K562 (cell line): ENCODE results near the gene YOD1. TPM values are rescaled to one million over a fixed set of nuclear protein-coding genes. Genes with fewer than 3 reads are reported as not detected.

Experiments
- CBFA2T3 ChIP-seq: fragments of 450-650 bp; IDR thresholded peaks from 2 replicates; pipeline ENCODE4 v1.6.1; 2017
- CBX1 ChIP-seq: sonication (generic); IDR thresholded peaks from 2 replicates; pipeline ENCODE4 v1.6.1; 2016; ENCODE audit warnings: antibody characterized with exemption, low read depth, mild to moderate bottlenecking
- E2F4 ChIP-seq: sonication (generic); formaldehyde crosslinking; IDR thresholded peaks from 2 replicates; pipeline ENCODE4 v1.8.0; 2022; ENCODE audit warnings: mild to moderate bottlenecking, low read depth, missing genetic modification reagents
- ETV6 ChIP-seq, 3 experiments: fragments of 150-350 bp in 1 of 3; sonication (generic) in 1 of 3; formaldehyde crosslinking in 1 of 3; IDR thresholded peaks; 2 replicates each; pipeline versions ENCODE4 v1.6.1 to v1.8.0; 2014 to 2022; ENCODE audit warnings: borderline replicate concordance in 2 of 3, low read depth in 2 of 3, antibody characterized with exemption in 1 of 3, low read length in 1 of 3, mild to moderate bottlenecking in 1 of 3, missing genetic modification reagents in 1 of 3
- HMG20B ChIP-seq: fragments of 250-450 bp; sonication (Bioruptor Pico); IDR thresholded peaks from 2 replicates; pipeline ENCODE4 v1.5.0; 2021; ENCODE audit warnings: mild to moderate bottlenecking
- HNRNPLL ChIP-seq: fragments of 200-400 bp; formaldehyde crosslinking; IDR thresholded peaks from 2 replicates; pipeline ENCODE4 v1.6.1; 2017; ENCODE audit warnings: low read length, low read depth, mild to moderate bottlenecking; ENCODE audit not compliant: poor library complexity, severe bottlenecking
- MAFG ChIP-seq: fragments of 450-650 bp; conservative IDR thresholded peaks from 2 replicates; pipeline ENCODE4 v1.6.1; 2016; ENCODE audit warnings: missing genetic modification characterization, missing compliant biosample characterization
- MTF1 ChIP-seq: fragments of 250-450 bp; sonication (Bioruptor Pico); IDR thresholded peaks from 2 replicates; pipeline ENCODE4 v1.9.0; 2021; ENCODE audit warnings: moderate library complexity, mild to moderate bottlenecking, inconsistent platforms, borderline replicate concordance
- NFXL1 ChIP-seq: fragments of 450-650 bp; formaldehyde crosslinking; IDR thresholded peaks from 2 replicates; pipeline ENCODE4 v1.4.0; 2021; ENCODE audit warnings: mild to moderate bottlenecking
- NRF1 ChIP-seq, 2 experiments: fragments of 450-650 bp; IDR thresholded peaks in 1 of 2; conservative IDR thresholded peaks in 1 of 2; 2 replicates each; pipeline ENCODE4 v1.6.1; 2014; ENCODE audit warnings: mild to moderate bottlenecking in 2 of 2
- NUFIP1 ChIP-seq: fragments of 450-650 bp; IDR thresholded peaks from 2 replicates; pipeline ENCODE4 v1.6.1; 2018; ENCODE audit not compliant: partially characterized antibody
- PHF8 ChIP-seq: fragments of 200-600 bp; sonication (generic); IDR thresholded peaks from 2 replicates; pipeline ENCODE4 v1.6.1; 2012; ENCODE audit warnings: mixed run types, mild to moderate bottlenecking, inconsistent platforms, low read length, moderate library complexity, borderline replicate concordance
- PRPF4 ChIP-seq: fragments of 200-400 bp; formaldehyde crosslinking; IDR thresholded peaks from one replicate; pipeline ENCODE4 v1.6.1; 2017; ENCODE audit warnings: low read length, low read depth, mild to moderate bottlenecking; ENCODE audit not compliant: insufficient read depth, poor library complexity, severe bottlenecking
- PYGO2 ChIP-seq: fragments of 450-650 bp; IDR thresholded peaks from 2 replicates; pipeline ENCODE4 v1.6.1; 2016; ENCODE audit warnings: mild to moderate bottlenecking, missing genetic modification characterization, moderate library complexity, missing compliant biosample characterization
- SAP30 ChIP-seq: fragments of 200-600 bp; sonication (generic); IDR thresholded peaks from 2 replicates; pipeline ENCODE4 v1.6.1; 2012; ENCODE audit warnings: borderline replicate concordance, low read depth, mild to moderate bottlenecking, moderate library complexity, low read length, control low read depth, inconsistent platforms; ENCODE audit not compliant: insufficient read depth, poor library complexity, severe bottlenecking
- SMARCB1 ChIP-seq: IDR thresholded peaks from 2 replicates; pipeline ENCODE4 v1.6.1; 2011; ENCODE audit warnings: improper control_type of control experiment, low read depth; ENCODE audit not compliant: insufficient read length
- TEAD1 ChIP-seq, 2 experiments: fragments of 450-650 bp in 1 of 2; sonication (generic) in 1 of 2; formaldehyde crosslinking; IDR thresholded peaks; 2 replicates each; pipeline versions ENCODE4 v1.4.0 to v1.8.0; 2020 to 2022; ENCODE audit warnings: mild to moderate bottlenecking in 2 of 2, missing genetic modification reagents in 1 of 2
- ZNF165 ChIP-seq: fragments of 250-450 bp; sonication (Bioruptor Pico); IDR thresholded peaks from 2 replicates; pipeline ENCODE4 v1.4.0; 2020; ENCODE audit warnings: borderline replicate concordance
- ZNF316 ChIP-seq: fragments of 450-650 bp; IDR thresholded peaks from 2 replicates; pipeline ENCODE4 v1.6.1; 2016
- ZNF354B ChIP-seq: fragments of 250-450 bp; sonication (Bioruptor Pico); IDR thresholded peaks from 2 replicates; pipeline ENCODE4 v1.4.0; 2020
- ZNF655 ChIP-seq: fragments of 250-450 bp; sonication (Bioruptor Pico); IDR thresholded peaks from 2 replicates; pipeline ENCODE4 v1.5.0; 2021
- ZNF79 ChIP-seq: fragments of 250-450 bp; sonication (Bioruptor Pico); IDR thresholded peaks from 2 replicates; pipeline ENCODE4 v1.4.0; 2020; ENCODE audit warnings: low read depth, mild to moderate bottlenecking, moderate library complexity
- polyA plus RNA-seq, 8 experiments: library from polyadenylated mRNA; depleted of rRNA in 4 of 8; stranded (reverse) in 5 of 8; unstranded in 3 of 8; fragments of >200 nt; fragmentation: Nextera tagmentation in 2 of 8; fragmentation: Illumina TruSeq in 1 of 8; extraction: Ambion mirVana in 2 of 8; extraction: Trizol in 1 of 8; gene quantifications; 2 replicates each; pipeline versions ENCODE4 v1.2.1 to v1.2.3, GENCODE V29; 2011 to 2014; ENCODE audit warnings: inconsistent platforms in 1 of 8, missing spikeins in 1 of 8
- total RNA-seq, 7 experiments: library from RNA; depleted of rRNA in 6 of 7; stranded (reverse); fragments of >200 nt in 6 of 7; fragmentation: Illumina TruSeq in 2 of 7; extraction: Trizol in 2 of 7; gene quantifications; 2 replicates each; pipeline versions ENCODE4 v1.2.1 to v1.2.3, GENCODE V29; 2011 to 2021; ENCODE audit warnings: low replicate concordance in 1 of 7
- TF ChIP-seq, protein P1 (sequence below): fragments of 150-350 bp; conservative IDR thresholded peaks from 2 replicates; pipeline ENCODE4 v1.6.1; 2014; ENCODE audit warnings: low read length

YOD1 gene
- total and polyA plus RNA-seq, 9 of the 15 experiments (the other 6 are each of a cell fraction or from before 2014, with no cell fraction given), result 18.2 to 78.1 (median 46.9) TPM

GRCh38 chr1:207050480-207051190 is 373 bp downstream of the YOD1 start (continued):
- TF ChIP-seq, protein P1, sequence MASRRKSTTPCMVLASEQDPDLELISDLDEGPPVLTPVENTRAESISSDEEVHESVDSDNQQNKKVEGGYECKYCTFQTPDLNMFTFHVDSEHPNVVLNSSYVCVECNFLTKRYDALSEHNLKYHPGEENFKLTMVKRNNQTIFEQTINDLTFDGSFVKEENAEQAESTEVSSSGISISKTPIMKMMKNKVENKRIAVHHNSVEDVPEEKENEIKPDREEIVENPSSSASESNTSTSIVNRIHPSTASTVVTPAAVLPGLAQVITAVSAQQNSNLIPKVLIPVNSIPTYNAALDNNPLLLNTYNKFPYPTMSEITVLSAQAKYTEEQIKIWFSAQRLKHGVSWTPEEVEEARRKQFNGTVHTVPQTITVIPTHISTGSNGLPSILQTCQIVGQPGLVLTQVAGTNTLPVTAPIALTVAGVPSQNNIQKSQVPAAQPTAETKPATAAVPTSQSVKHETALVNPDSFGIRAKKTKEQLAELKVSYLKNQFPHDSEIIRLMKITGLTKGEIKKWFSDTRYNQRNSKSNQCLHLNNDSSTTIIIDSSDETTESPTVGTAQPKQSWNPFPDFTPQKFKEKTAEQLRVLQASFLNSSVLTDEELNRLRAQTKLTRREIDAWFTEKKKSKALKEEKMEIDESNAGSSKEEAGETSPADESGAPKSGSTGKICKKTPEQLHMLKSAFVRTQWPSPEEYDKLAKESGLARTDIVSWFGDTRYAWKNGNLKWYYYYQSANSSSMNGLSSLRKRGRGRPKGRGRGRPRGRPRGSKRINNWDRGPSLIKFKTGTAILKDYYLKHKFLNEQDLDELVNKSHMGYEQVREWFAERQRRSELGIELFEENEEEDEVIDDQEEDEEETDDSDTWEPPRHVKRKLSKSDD, result peak; percentile 81; the same call in 1 of the 2 replicates
- no peak for TF ChIP-seq ZNF165 (CRISPR knock-in tag)
- no peak for TF ChIP-seq ZNF316
- TF ChIP-seq HMG20B (CRISPR knock-in tag), result no peak
- TF ChIP-seq ZNF655 (CRISPR knock-in tag), result no peak
- TF ChIP-seq HNRNPLL, result no peak
- TF ChIP-seq NFXL1 (CRISPR knock-in tag), result no peak
- TF ChIP-seq CBX1, result peak; percentile 81; the same call in 1 of the 2 replicates
- peak; percentile 52 to 56 for TF ChIP-seq NRF1 (conservative IDR thresholded peaks at IDR 0.05 in 1 of 2, IDR thresholded peaks at IDR 0.05 in 1 of 2)
- TF ChIP-seq MTF1 (CRISPR knock-in tag), result no peak
- TF ChIP-seq TEAD1 (CRISPR knock-in tag; IDR thresholded peaks at IDR 0.05), result peak in 1 of 2 experiments; percentile 47; a peak in 2 of 4 replicates
- TF ChIP-seq NUFIP1, result no peak
- peak; percentile 90 for TF ChIP-seq PHF8
- no peak for TF ChIP-seq PRPF4
- TF ChIP-seq ETV6 (IDR thresholded peaks at IDR 0.05; ENCODE audit: borderline replicate concordance in 1 of 2, low read depth in 2 of 2, low read length in 1 of 2), result no peak
- TF ChIP-seq ETV6 (CRISPR knock-in tag; IDR thresholded peaks at IDR 0.05; ENCODE audit: borderline replicate concordance), result no peak; the same call in 1 of the 2 replicates
- TF ChIP-seq CBFA2T3, result no peak
- TF ChIP-seq PYGO2 (tag), result no peak
- no peak for TF ChIP-seq ZNF354B
- TF ChIP-seq ZNF79 (CRISPR knock-in tag), result no peak
- peak; percentile 86 for TF ChIP-seq SAP30
- peak; percentile 40; the same call in 1 of the 2 replicates for TF ChIP-seq E2F4 (CRISPR knock-in tag)
- TF ChIP-seq MAFG (tag), result no peak
- no peak for TF ChIP-seq SMARCB1
